Measurements from ENCODE around the gene AAK1. TPM values are rescaled to one million over a fixed set of nuclear protein-coding genes. Genes with fewer than 3 reads are reported as not detected.
"Not testable (repeated sequence)": the region's sequence is repeated elsewhere in the genome, so short reads cannot be mapped to it uniquely, and the experiment has no call there.

The AAK1 gene
- total and polyA plus RNA-seq, 2 donors (not counting 3 experiments of a cell fraction or from before 2014, with no cell fraction given): 31.0 to 127 TPM

GRCh38 chr2:69550511-69550910 lies 93.0 kb downstream of the AAK1 start:
- POLR2A ChIA-PET; H3K27me3 ChIP-seq (ENCODE audit: control insufficient read depth in 2 of 2, insufficient read depth in 2 of 2, low read length in 2 of 2); H3K27ac ChIP-seq (ENCODE audit: insufficient read depth, low read depth, low read length); H3K4me2 ChIP-seq (ENCODE audit: insufficient read depth, low read length); H3K9me3 ChIP-seq (replicated peaks; ENCODE audit: control insufficient read depth, insufficient read depth, low read length); intact Hi-C loops (cut with micrococcal nuclease); H3K4me3 ChIP-seq (replicated peaks in 1 of 3; ENCODE audit: insufficient read depth in 1 of 3, low read depth in 1 of 3, low read length in 3 of 3); H3K9me1 ChIP-seq (replicated peaks; ENCODE audit: control insufficient read depth, extremely low read depth, insufficient read depth, low read length); H3K36me3 ChIP-seq (ENCODE audit: control insufficient read depth in 2 of 2, extremely low read depth in 1 of 2, insufficient read depth in 2 of 2, low read length in 2 of 2); FAIRE-seq; DNase-seq (ENCODE audit: low read depth, low spot score); BruUV-seq (replicated peaks); dilution Hi-C loops (cut with MboI; ENCODE audit: extremely low pct_ligation_motif_present, low sequenced_read_pairs); H4K20me1 ChIP-seq (replicated peaks; ENCODE audit: control insufficient read depth, extremely low read depth, insufficient read depth, low read length); H2AFZ ChIP-seq (ENCODE audit: low read depth, low read length); H3K9ac ChIP-seq (replicated peaks; ENCODE audit: extremely low read depth, insufficient read depth, low read length): not testable (repeated sequence)
- Histone ChIP-seq H3K4me1 (ENCODE audit: control insufficient read depth, extremely low read depth, insufficient read depth, low read length) (peaks cover 49% of the 10 kb centered on the region), H3K79me2 (ENCODE audit: control insufficient read depth, insufficient read depth, low read length) (peaks cover 49% of the 10 kb centered on the region)
- CTCF ChIA-PET: interaction anchor here (1.2 to 7.2 kb wide), 4 partner anchors 11 to 174 kb away, joined by 6 to 78 read pairs (median 9); no protein-coding TSS in a partner anchor

GRCh38 chr2:69549421-69549820 lies 94.1 kb downstream of the AAK1 start:
- CTCF ChIA-PET: interaction anchor here (1.2 to 7.2 kb wide), 5 partner anchors 11 to 175 kb away, joined by 4 to 78 read pairs (median 6); no protein-coding TSS in a partner anchor

More at GRCh38 chr2:69549421-69549820, 94.1 kb downstream of the AAK1 start:
- Histone ChIP-seq H2AFZ (ENCODE audit: low read depth, low read length) (no peak overlapping the region), H3K4me3 (replicated peaks in 1 of 3; ENCODE audit: insufficient read depth in 1 of 3, low read depth in 1 of 3, low read length in 3 of 3) (no peak overlapping the region), H3K9me3 (replicated peaks; ENCODE audit: control insufficient read depth, insufficient read depth, low read length) (no peaks in the 10 kb centered on the region), H4K20me1 (replicated peaks; ENCODE audit: control insufficient read depth, extremely low read depth, insufficient read depth, low read length) (no peaks in the 10 kb centered on the region), H3K9ac (replicated peaks; ENCODE audit: extremely low read depth, insufficient read depth, low read length) (no peak overlapping the region), H3K4me1 (ENCODE audit: control insufficient read depth, extremely low read depth, insufficient read depth, low read length) (peaks cover 38% of the 10 kb centered on the region), H3K4me2 (ENCODE audit: insufficient read depth, low read length) (peak overlapping the region; percentile 73), H3K79me2 (ENCODE audit: control insufficient read depth, insufficient read depth, low read length) (peaks cover 52% of the 10 kb centered on the region), H3K27me3 (ENCODE audit: control insufficient read depth in 2 of 2, insufficient read depth in 2 of 2, low read length in 2 of 2) (no peaks in the 10 kb centered on the region), H3K9me1 (replicated peaks; ENCODE audit: control insufficient read depth, extremely low read depth, insufficient read depth, low read length) (no peaks in the 10 kb centered on the region), H3K27ac (ENCODE audit: insufficient read depth, low read depth, low read length) (peak overlapping the region; percentile 60), H3K36me3 (ENCODE audit: control insufficient read depth in 2 of 2, extremely low read depth in 1 of 2, insufficient read depth in 2 of 2, low read length in 2 of 2) (peaks cover 1 to 3% of the 10 kb centered on the region in 2 experiments)
- POLR2A ChIA-PET: no interaction called here
- dilution Hi-C loops (cut with MboI; ENCODE audit: extremely low pct_ligation_motif_present, low sequenced_read_pairs): no loop called here
- no peak for FAIRE-seq
- BruUV-seq (replicated peaks): no TSS peak
- peak; percentile 50 for DNase-seq (ENCODE audit: low read depth, low spot score)
- TF ChIP-seq GATA2 (IDR thresholded peaks at IDR 0.05; ENCODE audit: insufficient read depth, insufficient read length, low read depth, low read length) (no peak), JUN (IDR thresholded peaks at IDR 0.05; ENCODE audit: borderline replicate concordance, insufficient read depth, insufficient read length, low read depth) (peak; percentile 48), FOS (IDR thresholded peaks at IDR 0.05; ENCODE audit: borderline replicate concordance, insufficient read depth, low read length) (peak; percentile 58)
- intact Hi-C loops (cut with micrococcal nuclease): no loop called here

All from endothelial cell of umbilical vein (primary cell).